Pericardium fibroblast (primary cell): ENCODE data around the gene CENPA. TPM values are rescaled to one million over a fixed set of nuclear protein-coding genes. Genes with fewer than 3 reads are reported as not detected.

Experiments used
- total RNA-seq: library from RNA; depleted of rRNA; stranded (reverse); fragments of >200 nt; gene quantifications from 2 replicates; pipeline ENCODE4 v1.2.3, GENCODE V29; 2015

CENPA gene
- 0.23 and 0.34 TPM in 2 replicates for total RNA-seq

GRCh38 chr2:26785431-26786206 lies at the start of gene CENPA:
Gene CENPA (plus strand): TSS chr2:26786056. CDS start chr2:26786197, 141 bp downstream.

GRCh38 chr2:26764078-26764887 lies 21.6 kb upstream of the CENPA start, which contains the start of gene SLC35F6:
Gene SLC35F6 (plus strand): TSS chr2:26764284. CDS start chr2:26764350, 66 bp downstream.

Other genes starting within 250 kb of the CENPA start
- gene CIB4, start 144.7 kb upstream of the CENPA start, total RNA-seq, result not detected in 2 replicates
- gene KCNK3, start 93.3 kb upstream of the CENPA start, total RNA-seq, result 0.09 and 1.6 TPM in 2 replicates
- 47.0 and 49.1 TPM in 2 replicates for gene SLC35F6, start 21.8 kb upstream of the CENPA start, total RNA-seq
- 0.26 TPM in 1 of 2 replicates, not detected in the other for gene DPYSL5, start 62.1 kb downstream of the CENPA start, total RNA-seq
- gene MAPRE3, start 184.6 kb downstream of the CENPA start, total RNA-seq, result 2.6 and 3.2 TPM in 2 replicates
- gene TMEM214, start 246.9 kb downstream of the CENPA start, total RNA-seq, result 36.8 and 38.7 TPM in 2 replicates